ENCODE data around the gene ZBTB8B. TPM values are rescaled to one million over a fixed set of nuclear protein-coding genes. Genes with fewer than 3 reads are reported as not detected.

The ZBTB8B gene
- total RNA-seq, 4 donors from 2014 or later: under 0.01 TPM; not detected in 3

DNA sequence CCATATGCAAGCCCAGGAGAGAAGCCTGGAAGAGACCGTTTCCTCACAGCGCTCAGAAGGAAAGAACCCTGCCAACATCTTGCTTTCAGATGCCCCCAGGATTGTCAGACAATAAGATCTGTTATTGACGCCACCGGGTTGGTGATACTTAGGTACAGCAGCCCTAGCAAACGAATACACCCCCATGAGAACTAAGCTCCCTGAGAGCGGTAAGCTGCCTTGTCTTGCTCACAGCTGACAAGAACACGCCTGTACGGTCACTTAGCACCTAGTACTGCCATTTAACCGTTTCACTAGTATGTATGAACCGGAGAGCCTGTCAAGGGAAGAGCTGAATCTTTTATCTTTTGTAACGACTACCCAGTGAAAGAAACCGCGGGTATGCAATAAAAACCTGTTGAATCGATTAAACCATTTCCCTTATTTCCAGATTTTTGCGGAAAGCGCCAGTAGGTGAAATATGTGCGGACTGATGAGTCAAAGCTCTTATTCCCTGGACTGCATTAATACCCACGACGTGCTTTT, 619 bp upstream of the ZBTB8B start:
- peaks cover 5 to 12% of the 10 kb centered on the region in 2 donors for H3K4me1 ChIP-seq
- WGBS, 2 donors: 3 to 7% methylated on average over 19 of the region's 19 CpGs
- H3K27me3 ChIP-seq: no peaks in the 10 kb centered on the region
- DNase-seq: peak in 1 of 2 donors; percentile 10
- TF ChIP-seq POLR2A (IDR thresholded peaks at IDR 0.05): no peak
- TF ChIP-seq, protein P1, sequence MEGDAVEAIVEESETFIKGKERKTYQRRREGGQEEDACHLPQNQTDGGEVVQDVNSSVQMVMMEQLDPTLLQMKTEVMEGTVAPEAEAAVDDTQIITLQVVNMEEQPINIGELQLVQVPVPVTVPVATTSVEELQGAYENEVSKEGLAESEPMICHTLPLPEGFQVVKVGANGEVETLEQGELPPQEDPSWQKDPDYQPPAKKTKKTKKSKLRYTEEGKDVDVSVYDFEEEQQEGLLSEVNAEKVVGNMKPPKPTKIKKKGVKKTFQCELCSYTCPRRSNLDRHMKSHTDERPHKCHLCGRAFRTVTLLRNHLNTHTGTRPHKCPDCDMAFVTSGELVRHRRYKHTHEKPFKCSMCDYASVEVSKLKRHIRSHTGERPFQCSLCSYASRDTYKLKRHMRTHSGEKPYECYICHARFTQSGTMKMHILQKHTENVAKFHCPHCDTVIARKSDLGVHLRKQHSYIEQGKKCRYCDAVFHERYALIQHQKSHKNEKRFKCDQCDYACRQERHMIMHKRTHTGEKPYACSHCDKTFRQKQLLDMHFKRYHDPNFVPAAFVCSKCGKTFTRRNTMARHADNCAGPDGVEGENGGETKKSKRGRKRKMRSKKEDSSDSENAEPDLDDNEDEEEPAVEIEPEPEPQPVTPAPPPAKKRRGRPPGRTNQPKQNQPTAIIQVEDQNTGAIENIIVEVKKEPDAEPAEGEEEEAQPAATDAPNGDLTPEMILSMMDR (IDR thresholded peaks at IDR 0.05): no peak
- intact Hi-C loops (cut with DNase I): no loop called here
- H3K36me3 ChIP-seq: no peaks in the 10 kb centered on the region
- H3K9me3 ChIP-seq: no peaks in the 10 kb centered on the region
- H3K4me3 ChIP-seq (replicated peaks in 1 of 3): peak overlapping the region in 2 of 3 donors; percentile 27
- no peak overlapping the region for H3K27ac ChIP-seq

DNA sequence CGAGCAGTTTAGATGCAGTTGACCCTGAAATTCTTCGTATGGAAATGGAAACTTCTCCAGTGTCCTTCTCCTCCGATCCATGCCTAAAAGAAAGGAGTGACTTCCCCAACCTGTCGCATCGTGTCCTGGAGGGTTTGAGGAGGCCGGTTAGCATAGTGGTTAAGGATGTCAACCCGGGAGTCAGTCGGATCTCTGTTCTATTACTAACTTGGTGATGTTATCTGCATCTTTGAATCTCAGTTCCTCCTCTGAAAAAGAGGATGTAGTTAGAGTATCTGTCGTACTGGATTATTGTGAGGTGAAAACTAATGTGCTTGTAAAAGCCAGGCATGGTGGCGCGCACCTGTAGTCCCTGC, 684 bp downstream of the ZBTB8B start:
- no peaks in the 10 kb centered on the region for H3K36me3 ChIP-seq
- H3K9me3 ChIP-seq: no peaks in the 10 kb centered on the region
- peaks cover 5 to 12% of the 10 kb centered on the region in 2 donors for H3K4me1 ChIP-seq
- intact Hi-C loops (cut with DNase I): no loop called here
- no peak for DNase-seq
- H3K27me3 ChIP-seq: no peaks in the 10 kb centered on the region
- 37 to 40% methylated on average over 10 to 11 of the region's 11 CpGs for WGBS, 2 donors
- no peak overlapping the region for H3K27ac ChIP-seq
- no peak overlapping the region for H3K4me3 ChIP-seq (replicated peaks in 1 of 3)
- no peak for TF ChIP-seq POLR2A (IDR thresholded peaks at IDR 0.05)
- TF ChIP-seq, protein P1 (IDR thresholded peaks at IDR 0.05): no peak

DNA sequence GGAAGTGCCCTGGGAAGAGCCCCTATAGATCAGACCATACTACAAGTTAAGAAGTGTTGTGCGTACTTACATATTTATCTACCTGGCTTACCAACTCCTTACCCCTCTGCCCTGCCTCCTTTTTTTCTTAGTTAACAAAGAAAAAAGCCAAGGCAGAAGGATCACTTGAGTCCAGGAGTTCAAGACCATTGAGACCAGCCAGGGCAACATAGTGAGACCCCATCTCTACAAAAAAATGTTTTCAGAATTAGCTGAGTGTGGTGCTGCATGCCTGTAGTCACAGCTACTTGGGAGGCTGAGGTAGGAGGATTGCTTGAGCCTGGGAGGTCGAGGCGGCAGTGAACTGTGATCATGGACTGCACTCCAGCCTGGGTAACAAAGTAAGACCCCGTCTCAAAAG, 1.9 kb downstream of the ZBTB8B start:
- H3K9me3 ChIP-seq: no peaks in the 10 kb centered on the region
- DNase-seq: no peak
- H3K27ac ChIP-seq: no peak overlapping the region
- no peak for TF ChIP-seq POLR2A (IDR thresholded peaks at IDR 0.05)
- TF ChIP-seq, protein P1 (IDR thresholded peaks at IDR 0.05): no peak
- peaks cover 5 to 12% of the 10 kb centered on the region in 2 donors for H3K4me1 ChIP-seq
- no peaks in the 10 kb centered on the region for H3K27me3 ChIP-seq
- H3K4me3 ChIP-seq (replicated peaks in 1 of 3): no peak overlapping the region
- intact Hi-C loops (cut with DNase I): no loop called here
- H3K36me3 ChIP-seq: no peaks in the 10 kb centered on the region
- 88 to 94% methylated on average over 4 of the region's 4 CpGs for WGBS, 2 donors

DNA sequence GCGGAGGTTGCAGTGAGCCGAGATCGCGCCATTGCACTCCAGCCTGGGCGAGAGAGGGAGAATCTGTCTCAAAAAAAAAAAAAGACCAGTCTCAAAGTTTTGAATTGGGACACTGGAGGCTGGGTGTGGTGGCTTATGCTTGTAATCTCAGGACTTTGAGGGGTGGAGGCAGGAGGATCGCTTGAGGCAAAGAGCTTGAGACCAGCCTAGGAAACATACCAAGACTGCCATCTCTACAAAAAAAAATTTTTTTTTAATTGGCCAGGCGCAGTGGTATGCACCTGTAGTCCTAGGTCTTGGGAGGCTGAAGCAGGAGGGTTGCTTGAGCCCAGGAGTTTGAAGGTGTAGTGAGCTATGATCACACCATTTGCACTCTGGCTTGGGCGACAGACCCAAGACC, 3.9 kb downstream of the ZBTB8B start:
- no peak for DNase-seq
- intact Hi-C loops (cut with DNase I): no loop called here
- no peak for TF ChIP-seq POLR2A (IDR thresholded peaks at IDR 0.05)
- TF ChIP-seq, protein P1 (IDR thresholded peaks at IDR 0.05): no peak
- no peak overlapping the region for H3K4me3 ChIP-seq (replicated peaks in 1 of 3)
- no peaks in the 10 kb centered on the region for H3K9me3 ChIP-seq
- H3K27me3 ChIP-seq: no peaks in the 10 kb centered on the region
- no peaks in the 10 kb centered on the region for H3K36me3 ChIP-seq
- 94 to 96% methylated on average over 8 of the region's 8 CpGs for WGBS, 2 donors
- peaks cover 5 to 12% of the 10 kb centered on the region in 2 donors for H3K4me1 ChIP-seq
- no peak overlapping the region for H3K27ac ChIP-seq

DNA sequence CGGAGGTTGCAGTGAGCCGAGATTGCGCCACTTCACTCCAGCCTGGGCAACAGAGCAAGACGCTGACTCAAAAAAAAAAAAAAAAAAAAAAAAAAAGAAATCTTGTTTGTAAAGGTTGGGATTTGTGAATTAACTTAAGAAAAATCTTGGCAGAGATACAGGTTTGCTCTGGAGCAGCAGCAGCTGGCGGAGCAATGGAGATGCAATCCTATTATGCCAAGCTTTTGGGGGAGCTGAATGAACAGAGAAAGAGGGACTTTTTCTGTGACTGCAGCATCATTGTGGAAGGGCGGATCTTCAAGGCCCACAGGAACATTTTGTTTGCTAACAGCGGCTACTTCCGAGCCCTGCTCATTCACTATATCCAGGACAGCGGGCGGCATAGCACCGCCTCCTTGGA, 5.6 kb downstream of the ZBTB8B start:
- intact Hi-C loops (cut with DNase I): no loop called here
- Histone ChIP-seq H3K4me3 (replicated peaks in 1 of 3) (no peak overlapping the region), H3K36me3 (no peaks in the 10 kb centered on the region), H3K4me1 (peaks cover under 1% of the 10 kb centered on the region in 2 donors), H3K9me3 (no peaks in the 10 kb centered on the region), H3K27ac (no peak overlapping the region), H3K27me3 (no peaks in the 10 kb centered on the region)
- 89 to 92% methylated on average over 11 of the region's 11 CpGs for WGBS, 2 donors
- no peak for DNase-seq
- TF ChIP-seq, protein P1 (IDR thresholded peaks at IDR 0.05): no peak
- TF ChIP-seq POLR2A (IDR thresholded peaks at IDR 0.05): no peak

Data from thyroid gland (tissue), 4 donors.